ENCODE data around the gene LILRB2. TPM values are rescaled to one million over a fixed set of nuclear protein-coding genes. Genes with fewer than 3 reads are reported as not detected.

Gene LILRB2
- total and polyA plus RNA-seq, 9 of the 15 experiments (the other 6 are each of a cell fraction or from before 2014, with no cell fraction given), result not detected

DNA sequence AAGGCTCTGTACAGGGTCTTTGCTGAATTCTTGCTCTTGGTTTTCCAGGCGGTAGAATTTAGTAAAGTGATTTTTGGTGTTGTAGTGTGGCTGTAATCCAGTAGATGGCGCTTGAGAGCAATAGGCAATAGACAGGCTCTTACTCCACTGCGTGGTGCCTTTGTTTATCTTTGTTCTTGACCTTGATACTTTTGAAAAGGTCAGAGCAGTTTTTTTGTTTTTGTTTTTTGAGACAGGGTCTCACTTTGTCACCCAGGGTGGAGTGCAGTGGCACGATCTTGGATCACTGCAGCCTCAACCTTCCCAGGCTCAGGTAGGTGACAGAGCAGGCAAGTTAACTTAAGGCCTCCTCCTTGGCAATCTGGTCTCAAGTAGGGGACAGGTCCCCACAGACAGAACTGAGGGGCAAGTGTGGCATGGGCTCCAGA is 44.3 kb upstream of the LILRB2 start:
- no peak overlapping the region for H3K27ac ChIP-seq (ENCODE audit: extremely low read depth, low read depth, low read length)
- no peaks in the 10 kb centered on the region for H3K9me1 ChIP-seq (ENCODE audit: control insufficient read depth, insufficient read depth, low read length)
- peak; percentile 85 for ATAC-seq
- ChIA-PET POLR2A (interaction anchor here (1.0 kb wide), 1 partner anchor 12 kb away, joined by 3 read pairs; no protein-coding TSS in a partner anchor), CTCF (ENCODE audit: low intra/inter-chr PET ratio) (interaction anchor here (0.6 to 1.5 kb wide), 2 partner anchors 20 to 66 kb away, joined by 3 to 7 read pairs; no protein-coding TSS in a partner anchor)
- peaks cover 7 to 11% of the 10 kb centered on the region in 2 experiments; a peak in 4 of 5 replicates for H3K27me3 ChIP-seq (ENCODE audit: control insufficient read depth in 2 of 2, insufficient read depth in 2 of 2, low read length in 2 of 2)
- no TSS peak for BruUV-seq (replicated peaks)
- no peak overlapping the region for H2AFZ ChIP-seq (ENCODE audit: low read depth, low read length)
- WGBS (ENCODE audit: insufficient coverage, low coverage, missing lambda C conversion rate), result 0% methylated on average over 4 of the region's 4 CpGs
- no peaks in the 10 kb centered on the region for H3K36me3 ChIP-seq (ENCODE audit: control insufficient read depth, insufficient read depth, low read length)
- in situ Hi-C loops (cut with MboI) (no loop called here), intact Hi-C loops (cut with micrococcal nuclease) (loop anchor here (2.0 kb wide), 2 partner anchors 30 to 66 kb away; no protein-coding TSS in a partner anchor)
- H3K4me3 ChIP-seq, result no peak overlapping the region
- FAIRE-seq, result peak; percentile 85
- H3K9ac ChIP-seq (ENCODE audit: insufficient read depth in 1 of 2, low read depth in 2 of 2, low read length in 2 of 2), result no peak overlapping the region
- H4K20me1 ChIP-seq (replicated peaks; ENCODE audit: control insufficient read depth, insufficient read depth, low read length), result no peaks in the 10 kb centered on the region
- peak; percentile 55 to 71 (median 64) for DNase-seq (ENCODE audit: extremely low read depth in 1 of 4, low spot score in 3 of 4)
- H3K79me2 ChIP-seq (ENCODE audit: control insufficient read depth, insufficient read depth, low read length), result no peaks in the 10 kb centered on the region
- no peak overlapping the region for H3K4me2 ChIP-seq (ENCODE audit: insufficient read depth, low read length)
- H3K4me1 ChIP-seq (replicated peaks in 1 of 2; ENCODE audit: control insufficient read depth in 2 of 2, insufficient read depth in 2 of 2, low read length in 2 of 2), result no peaks in the 10 kb centered on the region
- H3K9me3 ChIP-seq (replicated peaks; ENCODE audit: control insufficient read depth, insufficient read depth, low read depth, low read length), result no peaks in the 10 kb centered on the region
- TF ChIP-seq XRCC5 (IDR thresholded peaks at IDR 0.05; ENCODE audit: low read depth, low read length) (no peak), ZNF3 (CRISPR knock-in tag; IDR thresholded peaks at IDR 0.05) (no peak), ESRRA (IDR thresholded peaks at IDR 0.05; ENCODE audit: borderline replicate concordance, low read depth) (peak; percentile 81), ZNF408 (CRISPR knock-in tag; IDR thresholded peaks at IDR 0.05; ENCODE audit: low read depth) (no peak), NONO (IDR thresholded peaks at IDR 0.05; ENCODE audit: low read depth in 2 of 2, low read length in 1 of 2) (no peak), THRAP3 (IDR thresholded peaks at IDR 0.05; ENCODE audit: borderline replicate concordance) (no peak), ZBTB26 (CRISPR knock-in tag; IDR thresholded peaks at IDR 0.05) (no peak), NELFE (IDR thresholded peaks at IDR 0.05; ENCODE audit: insufficient read depth, insufficient read length) (no peak)
- TF ChIP-seq, protein P1, sequence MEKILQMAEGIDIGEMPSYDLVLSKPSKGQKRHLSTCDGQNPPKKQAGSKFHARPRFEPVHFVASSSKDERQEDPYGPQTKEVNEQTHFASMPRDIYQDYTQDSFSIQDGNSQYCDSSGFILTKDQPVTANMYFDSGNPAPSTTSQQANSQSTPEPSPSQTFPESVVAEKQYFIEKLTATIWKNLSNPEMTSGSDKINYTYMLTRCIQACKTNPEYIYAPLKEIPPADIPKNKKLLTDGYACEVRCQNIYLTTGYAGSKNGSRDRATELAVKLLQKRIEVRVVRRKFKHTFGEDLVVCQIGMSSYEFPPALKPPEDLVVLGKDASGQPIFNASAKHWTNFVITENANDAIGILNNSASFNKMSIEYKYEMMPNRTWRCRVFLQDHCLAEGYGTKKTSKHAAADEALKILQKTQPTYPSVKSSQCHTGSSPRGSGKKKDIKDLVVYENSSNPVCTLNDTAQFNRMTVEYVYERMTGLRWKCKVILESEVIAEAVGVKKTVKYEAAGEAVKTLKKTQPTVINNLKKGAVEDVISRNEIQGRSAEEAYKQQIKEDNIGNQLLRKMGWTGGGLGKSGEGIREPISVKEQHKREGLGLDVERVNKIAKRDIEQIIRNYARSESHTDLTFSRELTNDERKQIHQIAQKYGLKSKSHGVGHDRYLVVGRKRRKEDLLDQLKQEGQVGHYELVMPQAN (IDR thresholded peaks at IDR 0.05; ENCODE audit: borderline replicate concordance), result no peak
- TF ChIP-seq, protein P2, sequence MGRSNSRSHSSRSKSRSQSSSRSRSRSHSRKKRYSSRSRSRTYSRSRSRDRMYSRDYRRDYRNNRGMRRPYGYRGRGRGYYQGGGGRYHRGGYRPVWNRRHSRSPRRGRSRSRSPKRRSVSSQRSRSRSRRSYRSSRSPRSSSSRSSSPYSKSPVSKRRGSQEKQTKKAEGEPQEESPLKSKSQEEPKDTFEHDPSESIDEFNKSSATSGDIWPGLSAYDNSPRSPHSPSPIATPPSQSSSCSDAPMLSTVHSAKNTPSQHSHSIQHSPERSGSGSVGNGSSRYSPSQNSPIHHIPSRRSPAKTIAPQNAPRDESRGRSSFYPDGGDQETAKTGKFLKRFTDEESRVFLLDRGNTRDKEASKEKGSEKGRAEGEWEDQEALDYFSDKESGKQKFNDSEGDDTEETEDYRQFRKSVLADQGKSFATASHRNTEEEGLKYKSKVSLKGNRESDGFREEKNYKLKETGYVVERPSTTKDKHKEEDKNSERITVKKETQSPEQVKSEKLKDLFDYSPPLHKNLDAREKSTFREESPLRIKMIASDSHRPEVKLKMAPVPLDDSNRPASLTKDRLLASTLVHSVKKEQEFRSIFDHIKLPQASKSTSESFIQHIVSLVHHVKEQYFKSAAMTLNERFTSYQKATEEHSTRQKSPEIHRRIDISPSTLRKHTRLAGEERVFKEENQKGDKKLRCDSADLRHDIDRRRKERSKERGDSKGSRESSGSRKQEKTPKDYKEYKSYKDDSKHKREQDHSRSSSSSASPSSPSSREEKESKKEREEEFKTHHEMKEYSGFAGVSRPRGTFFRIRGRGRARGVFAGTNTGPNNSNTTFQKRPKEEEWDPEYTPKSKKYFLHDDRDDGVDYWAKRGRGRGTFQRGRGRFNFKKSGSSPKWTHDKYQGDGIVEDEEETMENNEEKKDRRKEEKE (IDR thresholded peaks at IDR 0.05; ENCODE audit: borderline replicate concordance in 1 of 2, control insufficient read depth in 1 of 2, low read depth in 2 of 2, low read length in 1 of 2), result no peak
- TF ChIP-seq, protein P3, sequence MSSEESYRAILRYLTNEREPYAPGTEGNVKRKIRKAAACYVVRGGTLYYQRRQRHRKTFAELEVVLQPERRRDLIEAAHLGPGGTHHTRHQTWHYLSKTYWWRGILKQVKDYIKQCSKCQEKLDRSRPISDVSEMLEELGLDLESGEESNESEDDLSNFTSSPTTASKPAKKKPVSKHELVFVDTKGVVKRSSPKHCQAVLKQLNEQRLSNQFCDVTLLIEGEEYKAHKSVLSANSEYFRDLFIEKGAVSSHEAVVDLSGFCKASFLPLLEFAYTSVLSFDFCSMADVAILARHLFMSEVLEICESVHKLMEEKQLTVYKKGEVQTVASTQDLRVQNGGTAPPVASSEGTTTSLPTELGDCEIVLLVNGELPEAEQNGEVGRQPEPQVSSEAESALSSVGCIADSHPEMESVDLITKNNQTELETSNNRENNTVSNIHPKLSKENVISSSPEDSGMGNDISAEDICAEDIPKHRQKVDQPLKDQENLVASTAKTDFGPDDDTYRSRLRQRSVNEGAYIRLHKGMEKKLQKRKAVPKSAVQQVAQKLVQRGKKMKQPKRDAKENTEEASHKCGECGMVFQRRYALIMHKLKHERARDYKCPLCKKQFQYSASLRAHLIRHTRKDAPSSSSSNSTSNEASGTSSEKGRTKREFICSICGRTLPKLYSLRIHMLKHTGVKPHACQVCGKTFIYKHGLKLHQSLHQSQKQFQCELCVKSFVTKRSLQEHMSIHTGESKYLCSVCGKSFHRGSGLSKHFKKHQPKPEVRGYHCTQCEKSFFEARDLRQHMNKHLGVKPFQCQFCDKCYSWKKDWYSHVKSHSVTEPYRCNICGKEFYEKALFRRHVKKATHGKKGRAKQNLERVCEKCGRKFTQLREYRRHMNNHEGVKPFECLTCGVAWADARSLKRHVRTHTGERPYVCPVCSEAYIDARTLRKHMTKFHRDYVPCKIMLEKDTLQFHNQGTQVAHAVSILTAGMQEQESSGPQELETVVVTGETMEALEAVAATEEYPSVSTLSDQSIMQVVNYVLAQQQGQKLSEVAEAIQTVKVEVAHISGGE (CRISPR knock-in tag; IDR thresholded peaks at IDR 0.05), result no peak
